HG02840 (cell line): ENCODE measurements around the gene TMEM72.
A peak's percentile ranks its signal among the peaks of the same experiment; 100 is the strongest.
"Not testable (repeated sequence)": the region's sequence is repeated elsewhere in the genome, so short reads cannot be mapped to it uniquely, and the experiment has no call there.

Experiments used
- ATAC-seq: cut with Tn5 transposase; IDR thresholded peaks from one replicate; pipeline ENCODE4 v1.9.1; 2021; ENCODE audit warnings: mild to moderate bottlenecking, moderate library complexity, moderate number of reproducible peaks; ENCODE audit not compliant: unreplicated experiment, low FRiP score

Gene TMEM72

GRCh38 chr10:44911081-44911540 is at the start of gene TMEM72:
Gene TMEM72 (plus strand): TSS chr10:44911337. CDS start chr10:44911513, 176 bp downstream.
- no peak for ATAC-seq

DNA sequence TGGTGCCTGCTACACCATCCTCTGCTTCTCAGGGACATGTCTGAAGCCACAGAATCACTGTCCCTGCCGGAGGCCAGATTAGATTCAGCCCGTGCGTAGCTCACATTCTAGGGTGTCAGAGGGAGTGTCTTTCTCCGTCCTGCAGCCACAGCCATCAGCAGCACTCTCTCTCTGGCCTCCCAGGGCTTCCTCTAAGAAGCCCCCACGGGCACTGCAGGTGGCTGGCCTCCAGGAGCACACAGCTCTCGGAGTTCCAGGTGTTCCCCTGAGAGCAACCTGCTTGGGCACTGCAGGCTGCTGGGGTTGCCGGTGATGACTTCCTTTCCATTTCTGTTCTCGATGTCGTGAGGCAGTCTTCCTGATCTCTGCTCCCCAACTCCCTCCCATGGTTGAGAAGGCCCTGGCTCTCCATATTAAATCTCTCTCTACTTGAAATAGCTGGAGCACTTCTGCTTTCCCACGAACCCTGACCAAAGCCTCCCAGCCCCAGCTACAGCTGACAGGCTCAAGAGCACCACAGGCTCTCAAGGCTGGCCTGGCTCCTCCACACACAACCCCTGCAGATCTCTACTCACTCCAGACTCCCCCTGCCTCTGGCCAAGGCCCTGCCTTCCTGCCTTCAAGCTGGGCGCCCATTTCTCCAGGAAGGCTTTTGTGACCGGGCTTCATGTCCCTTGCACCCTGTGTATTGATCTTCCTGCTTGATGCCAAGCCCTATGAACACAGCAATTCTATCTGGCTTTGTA is 49.0 kb upstream of the TMEM72 start:
- no peak for ATAC-seq

- ATAC-seq, result no peak
Observed at GRCh38 chr10:44862924-44863323, 48.2 kb upstream of the TMEM72 start.

DNA sequence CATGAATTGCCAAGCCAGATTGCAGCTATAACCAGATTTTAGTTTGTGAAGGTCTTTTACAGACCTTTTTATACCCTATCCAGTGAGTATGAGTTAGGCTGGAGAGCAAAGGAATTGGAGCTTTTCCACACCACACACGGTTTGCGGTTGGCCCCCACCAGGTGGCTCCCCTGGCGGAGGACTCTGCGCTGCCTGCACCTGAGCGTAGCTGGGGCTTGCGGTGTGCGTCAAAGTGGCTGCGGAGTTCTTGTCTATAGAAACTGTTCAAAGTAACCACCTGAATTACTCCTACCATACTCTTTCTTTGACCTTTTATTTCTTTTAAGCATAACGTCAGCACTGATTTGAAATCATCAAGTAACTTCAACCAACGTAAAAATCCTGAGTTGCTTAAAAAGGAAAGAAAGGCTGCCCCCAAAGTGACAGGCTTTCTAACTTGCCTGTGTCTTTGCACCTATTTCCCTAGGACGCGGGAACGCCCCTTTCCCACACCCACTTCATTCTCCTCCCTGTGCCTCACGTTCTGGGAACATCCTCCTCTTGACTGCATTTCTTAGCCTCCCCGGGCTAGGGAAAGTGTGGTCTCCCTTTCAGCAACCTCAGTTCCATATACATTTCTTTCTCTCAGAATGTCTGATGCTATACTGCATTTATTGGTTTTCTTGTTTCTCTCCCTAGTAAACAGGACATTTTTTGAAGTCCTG is 47.6 kb upstream of the TMEM72 start:
- ATAC-seq, result no peak

- no peak for ATAC-seq
Observed at GRCh38 chr10:44864051-44864450, 47.1 kb upstream of the TMEM72 start.

- ATAC-seq, result peak; percentile 84
Observed at GRCh38 chr10:44864637-44865288, 46.4 kb upstream of the TMEM72 start.

GRCh38 chr10:44865289-44865671 is 45.9 kb upstream of the TMEM72 start:
- no peak for ATAC-seq

DNA sequence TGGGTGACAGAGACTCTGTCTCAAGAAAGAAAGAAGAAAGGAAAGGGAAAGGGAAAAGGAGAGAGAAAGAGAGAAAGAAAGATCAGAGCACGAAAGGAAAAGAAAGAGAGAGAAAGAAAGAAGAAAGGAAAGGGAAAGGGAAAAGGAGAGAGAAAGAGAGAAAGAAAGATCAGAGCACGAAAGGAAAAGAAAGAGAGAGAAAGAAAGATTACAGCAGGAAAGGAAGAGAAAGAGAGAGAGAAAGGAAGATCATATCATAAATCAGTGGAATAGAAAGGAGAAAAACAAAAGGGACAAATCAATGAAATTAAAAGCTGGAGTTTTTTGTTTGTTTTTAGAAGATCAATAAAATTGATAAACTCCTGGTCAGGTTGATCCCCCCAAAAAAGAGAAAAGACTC is 44.8 kb upstream of the TMEM72 start:
- not testable (repeated sequence) for ATAC-seq

DNA sequence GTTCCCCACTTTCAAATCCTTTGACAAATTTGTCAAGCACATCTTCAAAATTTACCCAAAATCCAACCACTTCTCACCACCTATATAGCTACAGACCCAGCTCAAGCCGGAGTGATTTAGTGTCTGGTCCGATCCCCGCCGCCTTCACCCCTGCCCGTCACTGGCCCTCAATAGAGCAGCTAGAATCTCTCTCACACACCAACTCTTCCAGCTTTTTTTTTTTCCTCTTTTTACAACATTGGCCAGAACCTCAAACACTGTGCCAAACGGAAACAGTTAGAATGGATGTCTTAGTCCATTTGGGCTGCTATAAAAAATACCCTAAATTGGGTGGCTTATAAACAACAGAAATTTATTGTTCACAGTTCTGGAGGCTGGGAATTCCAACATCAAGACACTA is 41.1 kb upstream of the TMEM72 start:
- ATAC-seq, result no peak

- ATAC-seq, result no peak
Observed at GRCh38 chr10:44873160-44873559, 38.0 kb upstream of the TMEM72 start.

- ATAC-seq, result no peak
Observed at GRCh38 chr10:44874166-44874565, 37.0 kb upstream of the TMEM72 start.

DNA sequence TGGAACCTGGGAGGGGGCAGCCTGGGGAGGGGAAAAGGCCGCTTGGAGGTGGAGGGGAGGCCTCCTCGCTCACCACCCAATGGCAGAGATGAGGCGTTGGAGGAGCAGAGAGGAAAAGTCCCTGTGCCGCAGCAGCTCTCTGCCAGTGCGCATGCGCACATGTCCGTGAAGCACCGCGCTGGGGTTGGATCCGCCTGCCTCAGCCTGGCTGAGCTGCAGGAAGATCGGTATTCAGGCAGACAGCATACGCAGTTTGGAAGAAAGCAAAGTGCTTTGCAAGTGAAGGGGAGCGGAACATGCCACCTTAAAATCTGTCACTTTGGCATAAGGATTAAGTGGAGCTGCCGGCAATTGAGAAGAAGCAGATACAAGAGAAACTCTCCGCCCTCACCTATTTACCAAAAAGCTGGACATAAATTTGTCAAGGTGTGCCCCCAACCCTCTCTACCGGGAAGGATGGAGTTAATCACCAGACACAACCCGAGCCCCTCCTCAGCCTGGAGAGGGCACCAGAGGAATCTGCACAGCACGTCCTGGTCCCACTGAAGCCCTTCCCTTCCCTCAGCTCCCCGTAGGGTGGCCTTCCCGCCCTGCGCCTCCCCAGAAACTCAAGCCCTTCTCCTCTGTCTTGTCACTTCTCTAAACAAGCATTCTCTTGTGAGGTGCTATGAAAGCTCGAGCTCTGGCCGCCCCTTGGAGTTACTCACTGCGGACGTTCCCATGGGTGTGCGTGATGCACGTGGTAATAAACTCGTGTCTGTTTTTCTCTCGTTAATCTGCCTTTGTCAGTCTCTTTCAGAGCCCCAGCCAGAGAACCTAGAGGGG is 32.2 kb upstream of the TMEM72 start:
- ATAC-seq, result peak; percentile 81

- ATAC-seq, result no peak
Observed at GRCh38 chr10:44879531-44879899, 31.6 kb upstream of the TMEM72 start.

DNA sequence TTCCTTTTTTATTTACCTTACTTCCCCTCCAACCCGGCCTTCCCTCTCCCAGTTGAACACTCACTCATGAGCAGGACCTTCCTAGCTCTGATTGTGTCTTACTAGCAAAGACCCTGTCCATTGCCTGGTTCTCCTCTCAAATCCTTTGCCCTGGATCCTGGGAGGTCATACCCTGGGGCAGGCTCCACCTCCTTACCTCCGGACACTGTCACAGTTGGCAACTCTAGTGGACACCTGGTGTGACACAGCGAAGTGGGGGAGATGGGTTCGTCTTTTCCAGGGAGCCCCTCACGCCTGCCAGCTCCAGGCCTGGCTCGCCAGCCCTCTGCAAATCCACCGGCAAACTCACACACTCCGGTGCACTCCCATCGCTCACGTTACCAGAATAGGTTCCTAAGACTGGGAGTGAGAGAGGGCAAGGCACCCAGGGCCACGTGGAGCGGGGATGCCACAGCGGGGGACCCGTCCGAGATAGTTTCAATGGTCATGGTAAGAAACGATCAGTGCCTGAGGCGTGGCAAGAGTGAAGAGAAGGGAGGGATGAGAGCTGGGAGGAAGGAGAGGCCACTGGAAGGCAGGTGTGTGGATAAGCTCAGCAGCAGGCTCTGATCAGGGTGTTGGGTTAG is 30.9 kb upstream of the TMEM72 start:
- no peak for ATAC-seq

GRCh38 chr10:44881649-44882048 is 29.5 kb upstream of the TMEM72 start:
- ATAC-seq, result no peak

DNA sequence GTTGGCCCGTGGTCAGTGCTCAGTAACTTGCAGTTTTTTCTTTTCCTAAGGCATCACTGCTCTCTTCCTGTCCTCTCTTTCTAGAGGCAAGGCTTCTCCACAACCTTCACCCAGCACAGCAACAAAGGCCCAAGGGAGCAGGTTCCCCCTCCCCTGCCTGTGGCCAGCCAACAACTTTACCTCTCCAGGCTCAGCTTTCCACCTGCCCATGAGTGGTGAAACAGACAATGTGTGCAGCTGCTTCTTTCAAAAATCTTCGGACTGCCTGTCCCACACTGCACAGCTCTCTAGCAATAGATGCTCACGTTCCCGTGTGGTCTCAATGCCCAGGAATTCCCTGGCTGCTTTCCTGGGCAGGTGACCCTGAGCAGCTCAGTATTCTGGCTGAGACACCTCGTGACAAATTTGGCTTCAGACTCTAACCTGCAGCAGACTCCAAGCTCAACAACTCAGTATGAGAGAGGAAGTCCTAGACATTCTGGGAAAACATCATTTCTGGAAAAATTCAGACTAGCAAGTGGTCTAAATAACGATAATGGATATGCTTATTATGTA is 28.9 kb upstream of the TMEM72 start:
- ATAC-seq, result no peak

- ATAC-seq, result no peak
Observed at GRCh38 chr10:44883593-44884331, 27.4 kb upstream of the TMEM72 start.

DNA sequence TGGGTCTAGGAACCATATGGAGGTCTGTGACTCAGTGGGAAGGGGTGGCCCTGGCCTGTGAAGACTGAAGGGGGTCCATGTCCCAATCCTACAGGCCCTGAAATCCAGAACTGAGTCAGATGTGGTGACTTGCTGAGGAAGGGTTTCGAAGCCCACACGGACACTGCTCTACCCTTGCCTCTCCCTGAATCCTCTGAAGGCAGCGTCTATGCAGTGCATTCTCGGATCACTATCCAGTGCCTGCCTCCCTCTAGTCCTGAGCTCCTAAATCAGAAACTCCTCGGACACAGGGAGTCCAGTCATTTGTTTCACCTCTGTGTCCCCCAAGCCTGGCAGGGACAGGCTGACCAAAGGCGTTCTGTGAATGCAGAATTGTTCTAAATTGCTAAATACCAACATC is 25.4 kb upstream of the TMEM72 start:
- ATAC-seq, result no peak

DNA sequence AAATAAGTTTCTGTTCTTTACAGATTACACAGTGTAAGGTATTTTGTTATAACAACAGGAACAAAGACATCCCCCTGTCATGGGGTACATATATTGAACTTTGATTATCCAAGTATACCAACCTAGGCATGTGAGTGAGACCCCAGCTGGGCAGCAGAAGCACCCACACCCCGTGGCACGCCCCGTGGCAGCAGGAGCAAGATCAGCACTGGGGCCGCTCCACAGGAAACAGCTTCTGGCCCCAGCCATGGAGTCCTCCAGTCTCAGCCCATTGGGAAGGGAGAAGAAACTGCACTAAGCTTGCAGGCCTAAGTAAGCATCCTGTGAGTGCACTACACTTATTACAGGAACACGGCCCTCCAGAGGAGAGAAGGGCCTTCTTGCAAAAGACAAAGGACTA is 24.2 kb upstream of the TMEM72 start:
- ATAC-seq, result no peak
